Liver (tissue), 3 donors: Measurements from ENCODE around the gene TSKU.

Experiments
- CTCF ChIP-seq: fragments of 150-350 bp; IDR thresholded peaks from 2 replicates; pipeline ENCODE4 v1.5.1; 2017; ENCODE audit warnings: improper control_type of control experiment, low read depth, low read length; ENCODE audit not compliant: missing input control
- EGR1 ChIP-seq, 2 donors: IDR thresholded peaks; 2 replicates each; pipeline ENCODE4 v1.6.1; 2016 to 2018; ENCODE audit warnings: antibody characterized with exemption in 2 of 2, low read depth in 2 of 2
- MAX ChIP-seq: IDR thresholded peaks from 2 replicates; pipeline ENCODE4 v1.6.1; 2016; ENCODE audit warnings: antibody characterized with exemption
- RXRA ChIP-seq, 2 donors: IDR thresholded peaks; 2 replicates each; pipeline ENCODE4 v1.6.1; 2017 to 2018; ENCODE audit warnings: antibody characterized with exemption in 2 of 2, mild to moderate bottlenecking in 1 of 2
- donor health status: healthy.
- donor health status: healthy.

- no peak for TF ChIP-seq CTCF
- no peak for TF ChIP-seq EGR1 (IDR thresholded peaks at IDR 0.05; ENCODE audit: low read depth in 2 of 2)
- no peak for TF ChIP-seq MAX
- TF ChIP-seq RXRA (IDR thresholded peaks at IDR 0.05) = no peak
These were observed 40.3 kb upstream of the TSKU start for GRCh38 chr11:76742902-76743301.
